ENCODE data around the gene TBC1D1.

DNA sequence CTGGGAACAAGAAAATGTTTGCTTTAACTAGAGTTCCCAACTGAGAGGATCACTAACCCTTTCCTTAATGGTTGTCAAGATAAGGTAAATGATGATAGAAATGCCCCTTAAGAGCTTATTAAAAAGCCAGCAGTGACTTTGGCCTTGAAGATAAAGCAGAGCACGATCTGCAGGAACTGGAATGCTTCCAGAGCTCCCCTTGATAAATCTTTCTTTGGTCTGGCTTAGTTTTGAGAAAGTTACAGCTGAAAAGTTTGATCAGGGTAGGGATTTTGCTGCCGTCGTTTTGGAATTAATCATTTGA is 133.3 kb downstream of the TBC1D1 start:
- TF ChIP-seq CTCF (conservative IDR thresholded peaks at IDR 0.05; ENCODE audit: low read depth, low read length): no peak
- TF ChIP-seq EZH2 (IDR thresholded peaks at IDR 0.05; ENCODE audit: low read length, unreplicated experiment): no peak

Data from PC-3 (cell line).